GM23338 (cell line): ENCODE results near the gene USP1. TPM values are rescaled to one million over a fixed set of nuclear protein-coding genes. Genes with fewer than 3 reads are reported as not detected.

Source experiments
- ATAC-seq: fragments of 200-7000 bp; cut with Tn5 transposase; 3 replicates; pipeline ENCODE4 v1.9.1; 2020
- DNase-seq: peaks from one replicate; pipeline ENCODE4 v3.0.0-alpha.2; 2015; ENCODE audit warnings: low spot score
- H2AFZ ChIP-seq: fragments of 200-600 bp; sonication (generic); 2 replicates; pipeline ENCODE4 v1.8.0; 2016; ENCODE audit warnings: antibody characterized with exemption, mild to moderate bottlenecking, moderate library complexity
- H3F3A ChIP-seq: fragments of 200-600 bp; sonication (generic); replicated peaks from 2 replicates; pipeline ENCODE4 v1.8.0; 2017; ENCODE audit warnings: antibody characterized with exemption, mixed run types, low read depth
- H3K27ac ChIP-seq: fragments of 200-600 bp; sonication (generic); 2 replicates; pipeline ENCODE4 v1.6.1; 2016; ENCODE audit warnings: low read depth
- H3K27me3 ChIP-seq: fragments of 200-600 bp; sonication (generic); 2 replicates; pipeline ENCODE4 v1.8.0; 2016; ENCODE audit warnings: mild to moderate bottlenecking, mixed run types, moderate library complexity; ENCODE audit not compliant: insufficient read depth
- H3K36me3 ChIP-seq: fragments of 200-600 bp; sonication (generic); 2 replicates; pipeline ENCODE4 v1.8.0; 2016; ENCODE audit warnings: mild to moderate bottlenecking; ENCODE audit not compliant: insufficient read depth
- H3K4me1 ChIP-seq: fragments of 200-600 bp; sonication (generic); 2 replicates; pipeline ENCODE4 v1.8.0; 2016; ENCODE audit warnings: mild to moderate bottlenecking, moderate library complexity; ENCODE audit not compliant: insufficient read depth
- H3K4me2 ChIP-seq: fragments of 200-600 bp; sonication (generic); 2 replicates; pipeline ENCODE4 v1.7.1; 2017; ENCODE audit warnings: mixed run types
- H3K4me3 ChIP-seq: fragments of 200-600 bp; sonication (generic); 2 replicates; pipeline ENCODE4 v1.6.1; 2016; ENCODE audit warnings: mixed run types
- H3K79me2 ChIP-seq: fragments of 200-600 bp; sonication (generic); replicated peaks from 2 replicates; pipeline ENCODE4 v1.8.0; 2017; ENCODE audit warnings: mild to moderate bottlenecking; ENCODE audit not compliant: insufficient read depth
- H3K9me2 ChIP-seq: fragments of 200-600 bp; sonication (generic); 2 replicates; pipeline ENCODE4 v1.8.0; 2017; ENCODE audit not compliant: insufficient read depth
- H4K20me1 ChIP-seq: fragments of 200-600 bp; sonication (generic); replicated peaks from 2 replicates; pipeline ENCODE4 v1.8.0; 2017; ENCODE audit warnings: mild to moderate bottlenecking; ENCODE audit not compliant: insufficient read depth
- H3K27ac Mint-ChIP-seq: 2 replicates; pipeline ENCODE4 v1.8.0; 2020; ENCODE audit warnings: inconsistent platforms, mild to moderate bottlenecking, moderate library complexity, mixed read lengths
- H3K27me3 Mint-ChIP-seq: 3 replicates; pipeline ENCODE4 v1.8.0; 2022; ENCODE audit warnings: low read depth, mild to moderate bottlenecking, moderate library complexity, mixed read lengths, inconsistent platforms; ENCODE audit not compliant: insufficient read depth, poor library complexity
- H3K36me3 Mint-ChIP-seq: 3 replicates; pipeline ENCODE4 v1.8.0; 2021; ENCODE audit warnings: low read depth, mild to moderate bottlenecking, inconsistent platforms, moderate library complexity, mixed read lengths
- H3K4me1 Mint-ChIP-seq: 3 replicates; pipeline ENCODE4 v1.8.0; 2020; ENCODE audit warnings: mild to moderate bottlenecking, inconsistent platforms, mixed read lengths
- H3K4me3 Mint-ChIP-seq: 3 replicates; pipeline ENCODE4 v1.8.0; 2021; ENCODE audit warnings: moderate library complexity, mild to moderate bottlenecking, inconsistent platforms, mixed read lengths
- H3K9me3 Mint-ChIP-seq: 3 replicates; pipeline ENCODE4 v1.8.0; 2020; ENCODE audit warnings: moderate library complexity, mild to moderate bottlenecking, inconsistent platforms, mixed read lengths
- CREB1 ChIP-seq: fragments of 250-450 bp; sonication (Bioruptor Pico); IDR thresholded peaks from 2 replicates; pipeline ENCODE4 v1.5.0; 2020; ENCODE audit warnings: low read depth, mild to moderate bottlenecking, moderate library complexity
- CTCF ChIP-seq, 2 experiments: fragments of 200-600 bp in 1 of 2; sonication (generic) in 1 of 2; conservative IDR thresholded peaks; 2 replicates each; pipeline versions ENCODE4 v1.5.1 to v1.6.1; 2016 to 2017; ENCODE audit warnings: antibody characterized with exemption in 2 of 2, low read depth in 2 of 2, mild to moderate bottlenecking in 2 of 2, moderate library complexity in 1 of 2
- ETS1 ChIP-seq: IDR thresholded peaks from 2 replicates; pipeline ENCODE4 v1.6.1; 2016; ENCODE audit warnings: antibody characterized with exemption
- EZH2 ChIP-seq: fragments of 200-600 bp; sonication (generic); IDR thresholded peaks from one replicate; pipeline ENCODE4 v1.8.0; 2017; ENCODE audit warnings: antibody characterized with exemption, mild to moderate bottlenecking, low read depth; ENCODE audit not compliant: unreplicated experiment
- EZH2phosphoT487 ChIP-seq: fragments of 200-600 bp; sonication (generic); IDR thresholded peaks from one replicate; pipeline ENCODE4 v1.8.1; 2018; ENCODE audit warnings: antibody characterized with exemption; ENCODE audit not compliant: unreplicated experiment
- JUNB ChIP-seq: IDR thresholded peaks from one replicate; pipeline ENCODE4 v1.6.1; 2016; ENCODE audit warnings: antibody characterized with exemption; ENCODE audit not compliant: unreplicated experiment
- NANOG ChIP-seq: IDR thresholded peaks from 2 replicates; pipeline ENCODE4 v1.6.1; 2016; ENCODE audit warnings: antibody characterized with exemption, borderline replicate concordance
- POLR2AphosphoS5 ChIP-seq: IDR thresholded peaks from 2 replicates; pipeline ENCODE4 v1.6.1; 2016; ENCODE audit warnings: antibody characterized with exemption, low read depth
- REST ChIP-seq: IDR thresholded peaks from one replicate; pipeline ENCODE4 v1.6.1; 2018; ENCODE audit warnings: antibody characterized with exemption; ENCODE audit not compliant: unreplicated experiment
- STAT1 ChIP-seq: IDR thresholded peaks from one replicate; pipeline ENCODE4 v1.6.1; 2016; ENCODE audit warnings: antibody characterized with exemption; ENCODE audit not compliant: unreplicated experiment
- ZNF114 ChIP-seq: fragments of 250-450 bp; sonication (Bioruptor Pico); IDR thresholded peaks from 2 replicates; pipeline ENCODE4 v1.5.0; 2020; ENCODE audit warnings: mild to moderate bottlenecking, moderate library complexity
- ZNF331 ChIP-seq: fragments of 250-450 bp; sonication (Bioruptor Pico); IDR thresholded peaks from 2 replicates; pipeline ENCODE4 v1.5.0; 2020; ENCODE audit warnings: low read depth, mild to moderate bottlenecking, moderate library complexity
- ZNF462 ChIP-seq: fragments of 250-450 bp; sonication (Bioruptor Pico); IDR thresholded peaks from 2 replicates; pipeline ENCODE4 v1.5.0; 2020; ENCODE audit warnings: mild to moderate bottlenecking, moderate library complexity
- polyA plus RNA-seq: library from polyadenylated mRNA; unstranded; fragments of >200 nt; fragmentation: Nextera tagmentation; extraction: Ambion mirVana; gene quantifications from 2 replicates; pipeline ENCODE4 v1.2.1, GENCODE V29; 2016
- total RNA-seq: library from RNA; depleted of rRNA; stranded (reverse); fragments of >200 nt; shearing (Covaris generic); gene quantifications from 2 replicates; pipeline ENCODE4 v1.2.3, GENCODE V29; 2014

The USP1 gene
- total and polyA plus RNA-seq, 2 experiments from 2014 or later, result 45.6 to 74.6 TPM

GRCh38 chr1:62428351-62428750 is 8.5 kb upstream of the USP1 start:
- Mint-ChIP-seq H3K9me3 (no peaks in the 10 kb centered on the region), H3K4me3 (no peak overlapping the region), H3K4me1 (peaks cover 4% of the 10 kb centered on the region; the same call in 1 of the 3 replicates), H3K36me3 (no peaks in the 10 kb centered on the region), H3K27me3 (no peaks in the 10 kb centered on the region), H3K27ac (no peak overlapping the region)
- Histone ChIP-seq H2AFZ (no peak overlapping the region), H3K9me2 (no peaks in the 10 kb centered on the region; the same call in 1 of the 2 replicates), H3K4me2 (no peak overlapping the region), H3K36me3 (no peaks in the 10 kb centered on the region), H3K27ac (no peak overlapping the region), H3K4me1 (no peaks in the 10 kb centered on the region), H4K20me1 (no peaks in the 10 kb centered on the region), H3K27me3 (no peaks in the 10 kb centered on the region), H3K4me3 (no peak overlapping the region), H3K79me2 (no peaks in the 10 kb centered on the region), H3F3A (no peaks in the 10 kb centered on the region)
- DNase-seq (no peak), ATAC-seq (no peak)
- no peak for TF ChIP-seq ZNF114
- no peak for TF ChIP-seq NANOG
- no peak for TF ChIP-seq ZNF331 (CRISPR knock-in tag)
- TF ChIP-seq CREB1 (CRISPR knock-in tag), result no peak
- TF ChIP-seq CTCF (conservative IDR thresholded peaks at IDR 0.05; ENCODE audit: low read depth in 2 of 2), result no peak
- TF ChIP-seq EZH2, result no peak
- no peak for TF ChIP-seq REST
- TF ChIP-seq ZNF462 (CRISPR knock-in tag), result no peak
- TF ChIP-seq ETS1, result no peak
- no peak for TF ChIP-seq POLR2AphosphoS5
- TF ChIP-seq STAT1, result no peak
- no peak for TF ChIP-seq EZH2phosphoT487
- TF ChIP-seq JUNB, result no peak
